Measurements from ENCODE around the gene TMEM273. TPM values are rescaled to one million over a fixed set of nuclear protein-coding genes. Genes with fewer than 3 reads are reported as not detected.

The TMEM273 gene
- total RNA-seq, 1 donor from 2014 or later, result not detected

- no peaks in the 10 kb centered on the region for H3K36me3 ChIP-seq (ENCODE audit: control insufficient read depth, insufficient read depth, low read length)
- FAIRE-seq (no peak), DNase-seq (ENCODE audit: low read depth) (no peak)
- H3K27me3 ChIP-seq (ENCODE audit: control insufficient read depth, insufficient read depth, low read length), result no peaks in the 10 kb centered on the region
- H3K4me3 ChIP-seq (ENCODE audit: low read depth, low read length), result no peak overlapping the region
- TF ChIP-seq, protein P1, sequence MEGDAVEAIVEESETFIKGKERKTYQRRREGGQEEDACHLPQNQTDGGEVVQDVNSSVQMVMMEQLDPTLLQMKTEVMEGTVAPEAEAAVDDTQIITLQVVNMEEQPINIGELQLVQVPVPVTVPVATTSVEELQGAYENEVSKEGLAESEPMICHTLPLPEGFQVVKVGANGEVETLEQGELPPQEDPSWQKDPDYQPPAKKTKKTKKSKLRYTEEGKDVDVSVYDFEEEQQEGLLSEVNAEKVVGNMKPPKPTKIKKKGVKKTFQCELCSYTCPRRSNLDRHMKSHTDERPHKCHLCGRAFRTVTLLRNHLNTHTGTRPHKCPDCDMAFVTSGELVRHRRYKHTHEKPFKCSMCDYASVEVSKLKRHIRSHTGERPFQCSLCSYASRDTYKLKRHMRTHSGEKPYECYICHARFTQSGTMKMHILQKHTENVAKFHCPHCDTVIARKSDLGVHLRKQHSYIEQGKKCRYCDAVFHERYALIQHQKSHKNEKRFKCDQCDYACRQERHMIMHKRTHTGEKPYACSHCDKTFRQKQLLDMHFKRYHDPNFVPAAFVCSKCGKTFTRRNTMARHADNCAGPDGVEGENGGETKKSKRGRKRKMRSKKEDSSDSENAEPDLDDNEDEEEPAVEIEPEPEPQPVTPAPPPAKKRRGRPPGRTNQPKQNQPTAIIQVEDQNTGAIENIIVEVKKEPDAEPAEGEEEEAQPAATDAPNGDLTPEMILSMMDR (IDR thresholded peaks at IDR 0.05; ENCODE audit: insufficient read depth, low read length, severe bottlenecking), result no peak
Measured at GRCh38 chr10:49107887-49108267, 80.3 kb downstream of the TMEM273 start.

DNA sequence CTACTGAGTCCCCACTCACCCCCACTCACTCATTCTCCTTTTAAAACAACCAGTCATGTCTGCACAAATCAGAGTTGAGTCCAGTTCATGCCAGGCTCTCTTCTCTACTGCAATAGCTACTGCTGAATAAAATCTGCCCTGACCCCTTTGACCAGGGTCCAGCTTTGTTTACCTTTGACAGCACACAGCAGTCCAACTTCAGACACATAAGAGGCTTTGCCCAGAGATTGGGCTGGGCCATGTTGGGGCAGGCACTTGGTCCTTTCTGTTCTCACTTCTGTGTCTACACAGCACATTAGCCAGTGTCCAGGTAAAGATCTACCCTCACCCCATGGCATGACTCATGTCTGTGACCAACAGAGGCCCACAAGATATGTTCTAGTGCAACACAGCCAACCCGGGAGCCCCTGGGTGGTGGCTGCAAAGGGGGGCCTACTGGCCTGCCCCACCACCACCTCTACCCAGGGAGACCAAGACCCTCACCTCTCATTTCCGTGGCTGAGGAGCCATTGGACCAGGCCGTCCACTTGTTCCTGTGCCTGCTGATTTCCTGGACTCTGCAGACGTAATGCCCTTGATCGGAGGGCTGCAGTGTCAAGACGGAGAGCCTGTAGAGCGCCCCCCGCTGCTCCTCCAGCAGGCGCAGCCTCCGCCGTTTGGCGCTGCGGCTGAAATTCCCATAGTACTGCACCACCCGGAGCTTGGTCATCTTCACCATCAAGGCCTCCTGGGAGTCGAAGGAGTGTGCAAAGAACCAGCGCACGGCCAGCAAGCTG, 80.9 kb downstream of the TMEM273 start:
- no peak for FAIRE-seq
- DNase-seq (ENCODE audit: low read depth), result no peak
- no peaks in the 10 kb centered on the region for H3K36me3 ChIP-seq (ENCODE audit: control insufficient read depth, insufficient read depth, low read length)
- TF ChIP-seq, protein P1 (IDR thresholded peaks at IDR 0.05; ENCODE audit: insufficient read depth, low read length, severe bottlenecking), result no peak
- no peaks in the 10 kb centered on the region for H3K27me3 ChIP-seq (ENCODE audit: control insufficient read depth, insufficient read depth, low read length)
- no peak overlapping the region for H3K4me3 ChIP-seq (ENCODE audit: low read depth, low read length)

DNA sequence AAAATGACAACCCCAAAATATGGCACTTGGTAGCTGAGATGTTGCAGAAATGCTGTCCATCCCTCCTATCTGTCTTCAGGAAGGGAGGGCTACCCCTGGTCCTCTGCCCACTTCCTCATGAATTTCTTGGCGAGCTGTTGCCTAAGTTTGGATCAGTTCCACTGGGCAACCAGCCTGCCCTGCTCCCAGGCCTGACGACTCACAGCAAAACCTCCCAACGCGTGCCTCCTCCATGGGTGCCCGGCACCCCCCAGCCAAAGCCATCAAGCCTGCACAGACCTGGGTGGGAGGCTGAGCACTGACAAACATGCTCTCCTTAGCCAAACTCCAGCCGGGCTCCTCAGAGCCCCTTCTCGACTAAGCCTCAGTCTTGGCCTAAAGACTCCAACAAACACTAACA, 81.7 kb downstream of the TMEM273 start:
- DNase-seq (ENCODE audit: low read depth) (no peak), FAIRE-seq (no peak)
- Histone ChIP-seq H3K27me3 (ENCODE audit: control insufficient read depth, insufficient read depth, low read length) (no peaks in the 10 kb centered on the region), H3K4me3 (ENCODE audit: low read depth, low read length) (no peak overlapping the region), H3K36me3 (ENCODE audit: control insufficient read depth, insufficient read depth, low read length) (no peaks in the 10 kb centered on the region)
- TF ChIP-seq, protein P1 (IDR thresholded peaks at IDR 0.05; ENCODE audit: insufficient read depth, low read length, severe bottlenecking), result no peak

- H3K4me3 ChIP-seq (ENCODE audit: low read depth, low read length), result no peak overlapping the region
- H3K27me3 ChIP-seq (ENCODE audit: control insufficient read depth, insufficient read depth, low read length), result no peaks in the 10 kb centered on the region
- TF ChIP-seq, protein P1 (IDR thresholded peaks at IDR 0.05; ENCODE audit: insufficient read depth, low read length, severe bottlenecking), result no peak
- no peak for DNase-seq (ENCODE audit: low read depth)
- H3K36me3 ChIP-seq (ENCODE audit: control insufficient read depth, insufficient read depth, low read length), result no peaks in the 10 kb centered on the region
- FAIRE-seq, result no peak
Measured at GRCh38 chr10:49105076-49105475, 83.1 kb downstream of the TMEM273 start.

Other genes starting within 250 kb of the TMEM273 start
- not detected in 2 replicates for gene LRRC18, start 248.6 kb downstream of the TMEM273 start, total RNA-seq
- under 0.01 TPM in 2 replicates for gene VSTM4, start 72.9 kb downstream of the TMEM273 start, total RNA-seq
- gene FAM170B, start 54.4 kb downstream of the TMEM273 start, total RNA-seq, result not detected in 2 replicates
- not detected in 2 replicates for gene C10orf71, start 110.8 kb upstream of the TMEM273 start, total RNA-seq
- not detected in 2 replicates for gene DRGX, start 207.7 kb upstream of the TMEM273 start, total RNA-seq

Measured in bronchial epithelial cell (primary cell).